ENCODE measurements around the gene CERS1. TPM values are rescaled to one million over a fixed set of nuclear protein-coding genes. Genes with fewer than 3 reads are reported as not detected.

The CERS1 gene
- total RNA-seq, 2 donors from 2014 or later: 0.80 to 2.1 TPM

DNA sequence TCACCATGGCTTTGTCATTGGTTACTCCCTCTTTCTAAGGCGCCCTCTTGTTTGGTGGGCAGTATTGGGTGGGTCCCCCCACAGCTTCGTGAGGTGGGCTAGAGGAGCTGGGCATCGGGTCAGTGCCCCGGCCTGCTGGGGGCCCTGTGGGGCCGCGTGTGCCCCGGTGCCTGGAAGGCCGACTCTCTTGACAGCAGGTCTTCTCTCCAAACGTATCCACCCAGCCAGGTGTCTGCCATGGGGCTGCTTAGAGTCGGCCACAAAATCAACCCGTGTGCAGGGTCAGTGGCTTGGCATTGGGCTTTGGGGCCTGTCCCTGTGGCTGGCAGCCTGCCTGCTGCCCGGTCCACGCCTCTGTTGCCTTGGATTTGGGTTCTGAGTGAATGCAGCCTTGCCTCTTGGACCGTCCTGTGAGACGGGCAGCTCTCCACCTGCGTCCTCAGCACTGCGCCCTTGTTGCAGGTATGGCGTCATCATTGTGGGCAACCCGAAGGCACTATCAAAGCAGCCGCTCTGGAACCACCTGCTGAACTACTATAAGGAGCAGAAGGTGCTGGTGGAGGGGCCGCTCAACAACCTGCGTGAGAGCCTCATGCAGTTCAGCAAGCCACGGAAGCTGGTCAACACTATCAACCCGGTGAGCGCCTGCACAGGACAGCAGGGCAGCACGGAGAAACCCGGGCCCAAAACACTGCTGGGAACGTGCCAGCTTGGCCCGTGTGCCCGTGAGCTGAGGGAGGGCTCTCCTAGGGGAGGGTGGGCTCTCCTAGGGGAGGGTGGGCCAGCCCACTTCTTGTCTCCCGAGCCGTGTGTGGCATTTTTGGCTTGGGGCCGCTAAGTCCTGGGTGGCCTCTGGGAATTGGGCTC lies 32.7 kb downstream of the CERS1 start:
- intact Hi-C loops (cut with DNase I): loop anchor here in 1 of 2 donors (10.0 kb wide), 1 partner anchor 408 kb away; no protein-coding TSS in a partner anchor
- no peak for ATAC-seq
- no peak for DNase-seq

DNA sequence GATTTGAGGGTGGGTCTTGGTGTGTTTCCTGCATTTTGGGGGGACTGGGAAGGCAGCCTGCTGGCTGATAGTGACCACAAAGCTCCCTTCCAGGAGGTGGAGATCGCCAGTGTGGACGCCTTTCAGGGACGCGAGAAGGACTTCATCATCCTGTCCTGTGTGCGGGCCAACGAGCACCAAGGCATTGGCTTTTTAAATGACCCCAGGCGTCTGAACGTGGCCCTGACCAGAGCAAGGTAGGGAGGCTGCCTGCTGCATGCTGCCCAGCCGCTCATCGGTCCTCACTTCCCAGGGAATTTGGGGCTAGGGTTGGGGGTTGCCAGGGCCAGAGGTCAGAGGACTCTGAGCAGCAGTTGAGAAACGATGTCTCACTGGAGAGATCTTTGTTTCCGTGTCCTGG lies 34.0 kb downstream of the CERS1 start:
- DNase-seq (no peak), ATAC-seq (no peak)
- intact Hi-C loops (cut with DNase I): loop anchor here in 1 of 2 donors (10.0 kb wide), 1 partner anchor 407 kb away; no protein-coding TSS in a partner anchor

DNA sequence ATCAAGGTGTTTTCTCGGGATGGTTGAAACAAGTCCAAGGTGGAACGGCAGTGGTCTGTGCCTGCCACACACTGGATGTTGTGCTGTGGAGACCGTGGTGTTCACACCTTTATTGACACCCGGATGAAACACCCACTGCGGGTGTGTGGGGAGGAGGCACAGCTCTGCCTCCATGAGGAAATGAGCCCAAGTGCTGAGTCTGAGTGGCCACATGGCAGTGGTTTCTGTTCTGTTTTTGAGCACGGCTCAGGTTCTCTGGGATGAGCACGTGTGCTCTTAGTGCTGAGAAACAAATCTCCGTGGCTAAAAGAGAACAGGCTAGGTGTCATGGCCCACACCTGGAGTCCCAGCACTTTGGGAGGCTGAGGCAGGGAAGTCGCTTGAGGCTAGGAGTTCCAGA lies 34.7 kb downstream of the CERS1 start:
- DNase-seq: no peak
- ATAC-seq: no peak
- intact Hi-C loops (cut with DNase I): loop anchor here in 1 of 2 donors (10.0 kb wide), 1 partner anchor 406 kb away; no protein-coding TSS in a partner anchor

DNA sequence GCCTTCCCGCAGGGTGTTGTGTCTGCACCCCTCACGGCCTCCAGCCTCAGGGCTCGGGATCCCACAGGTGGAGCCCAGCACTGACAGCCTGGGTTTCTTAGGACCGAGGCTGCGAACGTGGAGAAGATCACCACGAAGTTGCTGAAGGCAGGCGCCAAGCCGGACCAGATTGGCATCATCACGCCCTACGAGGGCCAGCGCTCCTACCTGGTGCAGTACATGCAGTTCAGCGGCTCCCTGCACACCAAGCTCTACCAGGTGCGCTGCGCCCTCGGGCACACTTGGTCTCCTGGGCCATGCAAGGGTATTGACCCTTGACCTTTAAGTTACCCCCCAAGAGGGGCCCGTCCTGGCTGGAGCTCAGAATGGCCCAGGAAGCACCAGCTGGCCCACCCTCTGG lies 35.2 kb downstream of the CERS1 start:
- DNase-seq (no peak), ATAC-seq (no peak)
- intact Hi-C loops (cut with DNase I): loop anchor here in 1 of 2 donors (10.0 kb wide), 1 partner anchor 406 kb away; no protein-coding TSS in a partner anchor

DNA sequence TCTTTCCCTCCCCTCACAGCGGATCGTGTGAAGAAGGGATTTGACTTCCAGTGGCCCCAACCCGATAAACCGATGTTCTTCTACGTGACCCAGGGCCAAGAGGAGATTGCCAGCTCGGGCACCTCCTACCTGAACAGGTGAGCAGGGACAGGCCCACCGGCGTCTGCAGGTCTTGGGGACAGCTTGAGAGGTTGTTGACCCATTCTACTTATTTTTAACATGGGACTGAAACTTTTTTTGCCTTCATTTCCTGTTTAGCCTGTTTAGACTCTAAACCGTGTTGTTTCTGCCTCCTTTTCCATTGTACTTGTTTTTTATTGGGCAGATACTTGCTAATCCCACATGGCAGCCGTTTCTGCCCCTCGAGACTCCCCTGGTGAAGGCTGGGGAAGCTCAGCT lies 35.7 kb downstream of the CERS1 start:
- intact Hi-C loops (cut with DNase I): loop anchor here in 1 of 2 donors (10.0 kb wide), 1 partner anchor 406 kb away; no protein-coding TSS in a partner anchor
- ATAC-seq: no peak

DNA sequence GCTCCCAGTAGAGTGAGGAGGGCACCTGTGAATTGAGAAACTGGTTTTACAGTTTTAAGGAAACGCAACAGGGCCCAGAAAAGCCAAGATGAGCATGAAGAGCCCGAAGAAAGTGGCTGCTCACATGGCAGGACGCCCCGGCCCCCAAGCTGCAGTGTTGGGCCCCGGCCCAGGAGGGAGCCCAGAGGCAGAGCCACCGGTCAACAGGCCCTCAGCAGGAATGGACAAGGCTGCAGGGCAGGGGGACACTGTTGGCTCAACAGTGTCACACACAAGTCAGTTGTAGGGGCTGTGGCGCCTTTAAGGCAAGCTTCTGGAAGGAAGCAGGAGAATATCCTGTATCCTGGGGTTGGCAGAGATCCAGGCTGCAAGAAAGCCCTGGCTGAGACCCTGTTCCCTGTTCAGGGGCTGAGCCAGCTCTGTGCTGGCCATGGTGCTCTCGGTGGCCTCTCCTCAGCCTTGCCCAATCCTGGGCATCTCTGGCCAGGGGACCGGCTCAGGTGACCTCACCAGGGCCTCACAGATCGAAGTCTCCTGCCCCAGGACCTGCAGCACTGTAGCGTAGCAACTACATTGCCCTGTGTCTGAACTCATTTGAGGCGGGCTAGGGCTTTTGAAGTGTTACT lies 36.2 kb downstream of the CERS1 start:
- intact Hi-C loops (cut with DNase I): loop anchor here in 1 of 2 donors (10.0 kb wide), 1 partner anchor 405 kb away; no protein-coding TSS in a partner anchor
- peak; percentile 67 for DNase-seq
- ATAC-seq: peak; percentile 7 to 35

More for the DNA sequence above, 35.7 kb downstream of the CERS1 start:
- DNase-seq: no peak

DNA sequence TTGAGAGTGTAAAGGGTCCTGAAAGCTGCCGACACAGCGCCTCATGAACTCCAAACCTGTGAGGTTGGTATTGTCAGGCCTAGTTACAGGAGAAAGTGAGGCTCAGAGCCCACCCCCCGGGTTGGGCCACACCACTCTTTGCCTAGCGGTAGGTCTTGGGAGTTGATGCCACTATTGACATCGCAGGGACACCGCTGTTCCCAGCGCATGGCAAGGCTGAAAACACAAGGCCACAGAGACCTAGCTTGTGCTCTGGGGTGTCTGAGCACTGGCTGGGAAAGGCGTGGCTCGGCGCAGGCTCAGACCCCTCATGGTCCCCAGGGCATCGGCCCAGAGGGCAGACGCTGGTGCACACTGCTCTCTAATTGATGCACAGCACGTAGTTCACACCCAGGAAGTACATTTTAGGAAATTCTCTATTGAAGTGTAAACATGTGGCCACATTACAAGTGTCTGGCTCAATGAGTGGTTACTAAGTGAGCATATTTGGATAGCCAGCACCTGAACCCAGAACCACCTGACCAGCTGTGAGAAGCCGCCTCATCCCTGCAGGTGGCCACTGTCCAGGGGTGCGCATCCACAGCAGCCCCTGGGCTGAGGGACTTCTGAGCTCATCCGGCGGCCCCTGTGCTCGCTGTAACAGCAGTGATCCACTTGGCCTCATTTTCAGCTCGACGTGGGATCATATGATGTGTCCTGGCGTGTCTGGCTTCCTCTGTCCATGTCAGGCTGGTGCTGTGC lies 36.9 kb downstream of the CERS1 start:
- ATAC-seq (no peak), DNase-seq (no peak)

DNA sequence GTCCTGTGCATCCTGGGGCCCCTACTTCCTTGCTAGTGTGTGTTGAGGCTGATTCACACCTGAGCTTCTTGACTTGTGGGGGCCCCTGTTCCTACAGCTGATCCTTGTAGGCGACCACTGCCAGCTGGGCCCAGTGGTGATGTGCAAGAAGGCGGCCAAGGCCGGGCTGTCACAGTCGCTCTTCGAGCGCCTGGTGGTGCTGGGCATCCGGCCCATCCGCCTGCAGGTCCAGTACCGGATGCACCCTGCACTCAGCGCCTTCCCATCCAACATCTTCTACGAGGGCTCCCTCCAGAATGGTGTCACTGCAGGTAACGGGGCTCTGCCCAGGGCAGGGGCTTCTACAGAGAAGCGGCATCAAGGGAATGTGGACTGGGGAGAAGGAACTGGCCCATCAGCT lies 38.7 kb downstream of the CERS1 start:
- ATAC-seq: no peak
- intact Hi-C loops (cut with DNase I): no loop called here
- no peak for DNase-seq

More for the DNA sequence above, 36.9 kb downstream of the CERS1 start:
- intact Hi-C loops (cut with DNase I): no loop called here

DNA sequence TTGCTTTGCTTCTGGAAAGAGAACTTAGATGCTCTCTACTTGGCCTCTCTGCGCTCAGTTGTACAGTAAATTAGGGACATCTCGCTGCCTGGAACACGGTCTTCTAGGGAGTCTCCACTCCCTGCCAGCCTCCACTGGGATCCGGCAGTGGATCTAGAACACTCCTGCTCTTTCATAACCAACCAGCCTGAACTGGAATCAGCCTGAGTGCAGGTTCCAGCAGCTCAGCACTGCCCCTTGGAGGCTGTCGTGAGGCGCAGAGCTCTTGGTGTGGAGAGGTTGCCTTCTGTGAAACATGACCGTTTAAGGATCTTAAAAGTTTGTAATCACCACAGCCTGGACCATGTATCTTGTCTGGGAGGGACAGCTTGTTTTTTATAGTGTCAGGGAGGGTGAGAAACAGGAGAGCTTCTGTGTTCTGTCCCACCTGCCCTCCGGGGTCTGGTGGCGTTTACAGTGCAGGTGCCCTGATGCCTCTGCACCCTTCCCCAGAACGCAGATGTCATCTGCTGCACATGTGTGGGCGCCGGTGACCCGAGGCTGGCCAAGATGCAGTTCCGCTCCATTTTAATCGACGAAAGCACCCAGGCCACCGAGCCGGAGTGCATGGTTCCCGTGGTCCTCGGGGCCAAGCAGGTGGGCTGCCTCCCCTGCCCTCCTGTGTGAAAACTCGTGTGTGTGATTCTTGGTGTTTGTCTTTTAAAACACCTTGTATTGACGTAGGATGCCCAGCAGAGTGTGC lies 39.4 kb downstream of the CERS1 start:
- DNase-seq: no peak
- ATAC-seq: peak in 1 of 2 donors; percentile 38
- intact Hi-C loops (cut with DNase I): no loop called here

DNA sequence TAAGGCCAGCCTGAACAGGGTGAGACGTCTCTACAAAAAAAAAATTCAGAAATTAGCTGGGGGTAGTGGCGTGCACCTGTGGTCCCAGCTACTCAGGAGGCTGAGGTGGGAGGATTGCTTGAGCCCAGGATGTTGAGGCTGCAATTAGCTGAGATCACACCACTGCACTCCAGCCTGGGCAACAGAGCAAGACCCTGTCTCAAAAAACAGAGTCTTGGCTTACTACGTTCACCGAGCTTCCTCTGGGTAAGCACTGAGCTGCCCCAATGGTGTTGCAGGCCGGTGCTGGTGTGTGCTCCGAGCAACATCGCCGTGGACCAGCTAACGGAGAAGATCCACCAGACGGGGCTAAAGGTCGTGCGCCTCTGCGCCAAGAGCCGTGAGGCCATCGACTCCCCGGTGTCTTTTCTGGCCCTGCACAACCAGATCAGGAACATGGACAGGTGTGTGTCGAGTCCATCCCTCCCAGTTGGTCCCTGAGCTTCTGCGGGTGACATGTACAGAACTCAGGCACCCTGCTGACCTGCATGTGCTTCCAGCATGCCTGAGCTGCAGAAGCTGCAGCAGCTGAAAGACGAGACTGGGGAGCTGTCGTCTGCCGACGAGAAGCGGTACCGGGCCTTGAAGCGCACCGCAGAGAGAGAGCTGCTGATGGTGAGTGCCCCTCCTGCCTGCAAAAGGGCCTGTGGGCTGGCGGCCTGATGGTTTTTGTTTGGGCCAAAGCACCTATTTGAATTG lies 40.1 kb downstream of the CERS1 start:
- no peak for DNase-seq
- ATAC-seq: no peak
- intact Hi-C loops (cut with DNase I): no loop called here

DNA sequence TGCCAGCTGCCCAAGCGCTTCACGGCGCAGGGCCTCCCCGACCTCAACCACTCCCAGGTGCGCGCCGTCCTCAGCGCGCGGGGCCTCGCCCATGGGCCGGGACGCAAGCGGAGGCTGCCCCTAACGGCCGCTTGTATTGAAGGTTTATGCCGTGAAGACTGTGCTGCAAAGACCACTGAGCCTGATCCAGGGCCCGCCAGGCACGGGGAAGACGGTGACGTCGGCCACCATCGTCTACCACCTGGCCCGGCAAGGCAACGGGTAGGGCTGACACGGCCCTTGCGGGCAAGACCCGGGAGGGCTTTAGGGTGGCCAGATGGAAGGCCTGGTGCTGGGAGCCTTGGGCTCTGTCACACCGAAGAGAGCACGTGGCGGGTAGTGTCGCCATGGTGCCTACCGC lies 41.0 kb downstream of the CERS1 start:
- DNase-seq: no peak
- intact Hi-C loops (cut with DNase I): no loop called here
- ATAC-seq: no peak

DNA sequence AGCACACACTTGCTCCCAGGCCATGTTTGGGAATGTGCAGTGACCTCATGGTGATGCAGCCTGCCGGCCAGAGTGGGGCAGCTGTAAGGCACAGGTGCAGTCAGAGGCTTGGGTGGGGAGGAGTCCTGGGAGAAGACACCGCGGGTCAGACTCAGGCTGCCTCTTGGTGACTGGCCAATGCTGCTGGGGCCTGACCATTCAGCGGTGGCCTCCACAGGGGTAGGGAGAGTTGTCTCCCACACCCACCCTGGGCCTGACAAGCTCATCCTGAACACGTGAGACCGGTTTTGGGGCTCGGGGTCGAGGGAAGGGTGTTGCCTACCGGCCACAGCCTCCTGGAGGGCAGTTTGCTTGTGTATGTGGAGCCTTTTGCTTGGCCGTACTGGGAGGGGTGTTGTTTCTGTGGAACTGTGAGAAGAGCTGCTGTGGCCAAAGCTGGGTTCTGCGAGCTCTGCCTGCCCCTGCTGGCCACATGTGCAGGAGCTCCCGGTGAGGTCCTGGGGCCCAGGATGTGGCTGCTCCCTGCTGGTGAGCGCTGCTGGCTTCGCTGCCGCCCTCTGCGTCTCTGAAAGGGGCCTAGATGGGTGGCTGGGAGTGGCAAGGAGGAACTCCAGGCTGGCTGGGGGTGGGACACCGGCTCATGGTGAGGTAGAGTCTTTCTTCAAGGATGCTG lies 42.1 kb downstream of the CERS1 start:
- intact Hi-C loops (cut with DNase I): no loop called here
- DNase-seq: no peak

DNA sequence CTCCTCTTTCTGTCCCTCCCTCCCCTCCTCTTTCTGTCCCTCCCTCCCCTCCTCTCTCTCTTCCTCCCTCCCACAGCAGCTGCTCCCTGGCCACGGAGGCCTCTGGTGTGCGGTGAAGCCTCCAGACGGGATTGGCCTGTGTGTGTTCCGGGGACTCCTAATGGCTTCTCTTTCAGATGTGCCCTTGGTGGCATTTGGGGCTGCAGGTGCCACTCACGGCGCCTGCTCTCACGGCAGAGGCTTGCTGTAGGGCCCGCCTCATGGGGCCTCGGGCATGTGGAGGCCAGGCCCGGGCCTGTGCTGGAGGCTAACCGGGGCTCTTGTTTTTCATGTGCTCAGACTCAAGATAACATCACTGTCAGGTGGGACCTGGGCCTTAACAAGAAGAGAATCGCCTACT lies 43.3 kb downstream of the CERS1 start:
- DNase-seq: no peak
- intact Hi-C loops (cut with DNase I): no loop called here
- ATAC-seq: no peak

More for the DNA sequence above, 42.1 kb downstream of the CERS1 start:
- ATAC-seq: no peak

DNA sequence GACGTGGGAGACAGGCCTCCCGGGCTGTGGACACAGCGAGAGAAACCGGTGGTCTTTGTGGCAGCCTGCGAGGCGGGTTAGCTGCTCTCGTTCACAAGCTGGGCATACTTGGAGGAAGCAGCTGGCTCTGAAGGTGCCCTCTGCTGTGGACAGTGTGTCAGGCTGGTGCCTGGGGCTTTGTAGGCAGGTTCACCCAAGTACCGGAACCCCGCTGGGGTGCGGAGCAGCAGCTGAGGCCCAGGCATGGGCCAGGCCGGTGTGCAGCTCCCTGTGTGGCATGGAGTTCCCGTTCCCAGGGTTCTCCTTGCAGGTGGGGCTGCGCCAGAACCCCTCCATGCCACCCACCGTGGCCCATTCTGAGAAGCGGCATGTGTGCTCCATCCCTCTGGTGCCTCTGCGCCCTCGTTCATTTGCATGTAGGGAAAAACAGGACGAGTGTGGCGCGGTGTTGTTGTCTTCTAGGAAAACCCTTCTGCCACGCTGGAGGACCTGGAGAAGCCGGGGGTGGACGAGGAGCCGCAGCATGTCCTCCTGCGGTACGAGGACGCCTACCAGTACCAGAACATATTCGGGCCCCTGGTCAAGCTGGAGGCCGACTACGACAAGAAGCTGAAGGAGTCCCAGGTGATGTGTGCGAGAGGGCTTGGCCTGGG lies 44.2 kb downstream of the CERS1 start:
- no peak for DNase-seq

DNA sequence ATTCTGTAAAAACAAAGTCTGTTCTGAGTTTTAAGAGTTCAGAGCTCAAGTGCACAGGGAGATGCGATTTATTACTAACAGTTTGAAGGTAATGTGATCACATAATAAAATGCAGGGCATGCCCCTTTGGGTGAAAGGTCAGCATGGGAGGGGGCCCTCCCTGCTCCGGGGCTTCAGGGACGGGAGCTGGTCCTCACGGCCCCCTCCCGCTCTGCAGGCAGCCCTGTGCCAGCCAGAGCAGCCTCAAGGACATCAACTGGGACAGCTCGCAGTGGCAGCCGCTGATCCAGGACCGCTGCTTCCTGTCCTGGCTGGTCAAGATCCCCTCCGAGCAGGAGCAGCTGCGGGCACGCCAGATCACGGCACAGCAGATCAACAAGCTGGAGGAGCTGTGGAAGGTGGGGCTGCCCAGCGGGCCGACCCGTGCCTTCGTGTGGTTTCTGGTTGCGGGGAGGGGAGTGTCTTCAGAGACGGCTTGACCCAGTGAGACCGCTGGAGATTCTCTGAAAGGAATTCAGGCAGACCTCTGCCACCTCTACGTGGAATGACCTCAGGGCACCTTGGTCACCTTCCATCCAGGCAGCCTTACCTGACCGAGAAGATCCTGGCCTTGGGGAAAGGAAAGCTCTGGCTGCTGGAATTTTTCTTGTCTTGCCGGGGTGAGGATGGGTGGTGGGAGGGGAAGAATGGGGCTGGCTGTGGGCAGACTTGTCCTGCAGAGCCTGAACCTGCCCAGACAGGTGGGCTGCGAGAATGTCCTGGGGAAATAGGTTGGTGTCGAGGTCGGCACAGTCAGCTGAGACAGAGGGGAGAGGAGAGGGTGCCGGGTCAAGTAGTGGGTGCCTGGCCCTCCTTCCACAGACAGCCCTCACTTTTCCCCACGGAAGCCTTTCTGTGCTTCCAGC lies 45.2 kb downstream of the CERS1 start:
- peak; percentile 13 for DNase-seq
- intact Hi-C loops (cut with DNase I): no loop called here
- ATAC-seq: no peak

More for the DNA sequence above, 44.2 kb downstream of the CERS1 start:
- intact Hi-C loops (cut with DNase I): no loop called here
- ATAC-seq: no peak

DNA sequence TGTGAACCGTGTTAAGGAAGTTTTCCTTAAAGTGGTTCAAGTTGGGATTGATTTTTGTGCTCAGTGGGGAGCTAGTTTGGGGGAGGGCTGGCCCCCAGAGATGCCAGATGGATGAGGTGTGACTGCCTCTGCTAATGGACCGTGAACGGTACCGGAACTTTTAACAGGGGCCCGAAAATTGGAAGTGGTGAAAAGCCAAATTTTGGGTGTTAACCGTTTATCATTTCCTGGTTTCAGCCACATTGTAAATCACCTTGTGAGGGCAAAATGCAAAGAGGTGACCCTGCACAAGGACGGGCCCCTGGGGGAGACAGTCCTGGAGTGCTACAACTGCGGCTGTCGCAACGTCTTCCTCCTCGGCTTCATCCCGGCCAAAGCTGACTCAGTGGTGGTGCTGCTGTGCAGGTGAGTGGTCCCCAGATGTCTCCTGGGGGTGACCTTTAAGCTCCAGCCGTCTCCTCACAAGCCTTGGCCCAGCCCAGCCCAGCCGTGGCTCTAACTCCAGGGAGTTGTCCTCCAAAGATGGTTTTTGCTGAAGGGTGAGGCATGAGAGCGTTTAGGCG lies 46.0 kb downstream of the CERS1 start:
- ATAC-seq (no peak), DNase-seq (no peak)
- intact Hi-C loops (cut with DNase I): loop anchor here (5.0 to 10.0 kb wide), 3 partner anchors 253 to 395 kb away; no protein-coding TSS in a partner anchor

Measured in left cardiac atrium (tissue), 4 donors.